ENCODE data around the gene SMIM44. TPM values are rescaled to one million over a fixed set of nuclear protein-coding genes. Genes with fewer than 3 reads are reported as not detected.

Gene SMIM44
- total RNA-seq, 1 donor from 2014 or later = not detected

GRCh38 chr19:3479834-3480215 is 3.4 kb downstream of the SMIM44 start:
- no peak overlapping the region for H3K27ac ChIP-seq
- intact Hi-C loops (cut with DNase I) = loop anchor here (5.0 kb wide), 1 partner anchor 397 kb away; no protein-coding TSS in a partner anchor
- no peaks in the 10 kb centered on the region for H3K27me3 ChIP-seq

GRCh38 chr19:3479177-3479833 is 3.9 kb downstream of the SMIM44 start:
- intact Hi-C loops (cut with DNase I) = loop anchor here (5.0 kb wide), 1 partner anchor 398 kb away; no protein-coding TSS in a partner anchor
- H3K27me3 ChIP-seq = no peaks in the 10 kb centered on the region
- H3K27ac ChIP-seq = no peak overlapping the region
- TF ChIP-seq POLR2AphosphoS5 (IDR thresholded peaks at IDR 0.05; ENCODE audit: insufficient read depth in 1 of 2, low read depth in 1 of 2) (no peak), POLR2A (IDR thresholded peaks at IDR 0.05) (no peak)
- TF ChIP-seq, protein P1, sequence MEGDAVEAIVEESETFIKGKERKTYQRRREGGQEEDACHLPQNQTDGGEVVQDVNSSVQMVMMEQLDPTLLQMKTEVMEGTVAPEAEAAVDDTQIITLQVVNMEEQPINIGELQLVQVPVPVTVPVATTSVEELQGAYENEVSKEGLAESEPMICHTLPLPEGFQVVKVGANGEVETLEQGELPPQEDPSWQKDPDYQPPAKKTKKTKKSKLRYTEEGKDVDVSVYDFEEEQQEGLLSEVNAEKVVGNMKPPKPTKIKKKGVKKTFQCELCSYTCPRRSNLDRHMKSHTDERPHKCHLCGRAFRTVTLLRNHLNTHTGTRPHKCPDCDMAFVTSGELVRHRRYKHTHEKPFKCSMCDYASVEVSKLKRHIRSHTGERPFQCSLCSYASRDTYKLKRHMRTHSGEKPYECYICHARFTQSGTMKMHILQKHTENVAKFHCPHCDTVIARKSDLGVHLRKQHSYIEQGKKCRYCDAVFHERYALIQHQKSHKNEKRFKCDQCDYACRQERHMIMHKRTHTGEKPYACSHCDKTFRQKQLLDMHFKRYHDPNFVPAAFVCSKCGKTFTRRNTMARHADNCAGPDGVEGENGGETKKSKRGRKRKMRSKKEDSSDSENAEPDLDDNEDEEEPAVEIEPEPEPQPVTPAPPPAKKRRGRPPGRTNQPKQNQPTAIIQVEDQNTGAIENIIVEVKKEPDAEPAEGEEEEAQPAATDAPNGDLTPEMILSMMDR (IDR thresholded peaks at IDR 0.05) = no peak
- H3K4me1 ChIP-seq = no peaks in the 10 kb centered on the region
- H3K4me3 ChIP-seq = no peak overlapping the region
- no peaks in the 10 kb centered on the region for H3K9me3 ChIP-seq
- H3K36me3 ChIP-seq = no peaks in the 10 kb centered on the region
- no peak for DNase-seq (ENCODE audit: extremely low spot score in 2 of 2)

More at GRCh38 chr19:3479834-3480215, 3.4 kb downstream of the SMIM44 start:
- Histone ChIP-seq H3K9me3 (no peaks in the 10 kb centered on the region), H3K36me3 (no peaks in the 10 kb centered on the region), H3K4me3 (no peak overlapping the region), H3K4me1 (no peaks in the 10 kb centered on the region)
- no peak for TF ChIP-seq POLR2AphosphoS5 (IDR thresholded peaks at IDR 0.05; ENCODE audit: insufficient read depth in 1 of 2, low read depth in 1 of 2)
- no peak for TF ChIP-seq POLR2A (IDR thresholded peaks at IDR 0.05)
- TF ChIP-seq, protein P1 (IDR thresholded peaks at IDR 0.05) = no peak
- DNase-seq (ENCODE audit: extremely low spot score in 2 of 2) = no peak

DNA sequence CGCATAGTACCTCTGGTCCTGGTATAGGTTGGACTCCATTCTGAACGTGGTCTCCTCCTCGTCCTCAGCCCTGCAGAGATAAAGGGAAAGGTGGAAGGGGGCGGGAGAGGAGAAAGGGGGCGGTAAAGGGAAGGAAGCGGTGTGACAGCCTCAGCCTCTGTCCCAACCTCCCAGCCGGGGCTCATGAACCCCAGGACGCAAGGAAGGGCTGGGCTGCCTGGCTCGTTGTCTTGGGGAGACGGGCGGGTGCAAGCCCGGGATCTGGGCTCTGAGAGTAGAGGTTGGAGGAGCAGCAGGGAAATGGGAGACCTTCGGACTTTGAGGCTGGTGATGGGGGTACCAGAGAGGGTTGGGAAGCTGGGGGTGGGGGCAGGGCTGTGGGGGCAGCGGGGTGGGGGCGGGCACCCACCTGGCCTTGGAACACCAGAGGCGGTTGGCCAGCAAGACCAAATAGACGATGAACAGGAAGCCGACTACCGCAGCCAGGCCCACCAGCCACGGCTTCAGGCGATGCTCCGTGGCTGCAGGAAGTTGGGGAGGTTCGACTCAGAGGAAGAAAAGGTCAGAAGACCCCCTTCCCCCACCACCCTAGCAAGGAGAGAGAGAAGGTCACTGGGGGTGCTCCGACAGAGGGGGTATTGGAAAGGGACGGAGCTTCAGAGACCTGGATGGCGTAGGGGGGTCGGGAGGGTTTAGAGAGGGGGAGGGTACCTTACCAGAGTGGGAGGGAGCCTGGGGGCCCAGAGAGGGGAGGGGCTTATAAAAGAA is 4.6 kb downstream of the SMIM44 start:
- no peak for DNase-seq (ENCODE audit: extremely low spot score in 2 of 2)
- no peaks in the 10 kb centered on the region for H3K27me3 ChIP-seq
- H3K27ac ChIP-seq = no peak overlapping the region
- TF ChIP-seq POLR2A (IDR thresholded peaks at IDR 0.05) = no peak
- TF ChIP-seq POLR2AphosphoS5 (IDR thresholded peaks at IDR 0.05; ENCODE audit: insufficient read depth in 1 of 2, low read depth in 1 of 2) = no peak
- TF ChIP-seq, protein P1 (IDR thresholded peaks at IDR 0.05) = no peak
- H3K4me1 ChIP-seq = no peaks in the 10 kb centered on the region
- intact Hi-C loops (cut with DNase I) = loop anchor here (5.0 kb wide), 1 partner anchor 399 kb away; no protein-coding TSS in a partner anchor
- no peaks in the 10 kb centered on the region for H3K9me3 ChIP-seq
- H3K4me3 ChIP-seq = no peak overlapping the region
- no peaks in the 10 kb centered on the region for H3K36me3 ChIP-seq

DNA sequence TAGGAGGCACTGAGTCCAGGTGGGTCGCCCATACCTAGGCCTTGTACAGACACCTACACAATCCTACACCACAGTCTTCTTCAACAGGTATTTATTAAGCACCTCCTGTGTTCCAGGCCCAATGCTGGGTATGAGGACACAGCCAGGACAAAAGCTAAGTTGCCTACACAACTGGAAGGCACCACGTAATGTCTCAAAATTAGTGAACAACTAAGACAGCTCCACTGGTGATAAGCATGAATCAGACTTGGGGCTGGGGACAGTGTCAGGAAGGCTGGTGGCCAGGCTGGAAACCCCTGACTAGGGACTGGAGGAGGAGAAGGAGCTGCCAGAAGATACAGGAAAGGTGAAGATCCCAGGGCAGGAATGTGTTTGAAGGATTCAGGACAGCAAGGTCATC is 5.3 kb downstream of the SMIM44 start:
- Histone ChIP-seq H3K9me3 (no peaks in the 10 kb centered on the region), H3K4me3 (no peak overlapping the region), H3K4me1 (no peaks in the 10 kb centered on the region), H3K36me3 (no peaks in the 10 kb centered on the region), H3K27me3 (no peaks in the 10 kb centered on the region), H3K27ac (no peak overlapping the region)
- TF ChIP-seq, protein P1 (IDR thresholded peaks at IDR 0.05) = no peak
- TF ChIP-seq POLR2AphosphoS5 (IDR thresholded peaks at IDR 0.05; ENCODE audit: insufficient read depth in 1 of 2, low read depth in 1 of 2) = no peak
- no peak for TF ChIP-seq POLR2A (IDR thresholded peaks at IDR 0.05)
- no peak for DNase-seq (ENCODE audit: extremely low spot score in 2 of 2)
- intact Hi-C loops (cut with DNase I) = loop anchor here (5.0 kb wide), 1 partner anchor 399 kb away; no protein-coding TSS in a partner anchor
